Liver (tissue), 9 donors: ENCODE results near the gene F8. TPM values are rescaled to one million over a fixed set of nuclear protein-coding genes. Genes with fewer than 3 reads are reported as not detected.
A peak's percentile ranks its signal among the peaks of the same experiment; 100 is the strongest.

Experiments used
- DNase-seq: peaks from one replicate; pipeline ENCODE4 v3.0.0-alpha.2; 2017; ENCODE audit warnings: low spot score
- H3K27ac ChIP-seq, 2 donors: one replicate each; pipeline ENCODE4 v1.7.0; 2013; ENCODE audit warnings: inconsistent platforms in 2 of 2, low read length in 2 of 2, control low read depth in 1 of 2, low read depth in 1 of 2, mild to moderate bottlenecking in 1 of 2
- H3K27me3 ChIP-seq, 4 donors: one replicate each; pipeline versions ENCODE4 v1.6.1 to v1.7.0; 2013; ENCODE audit warnings: low read length in 3 of 4, inconsistent platforms in 1 of 4, mild to moderate bottlenecking in 1 of 4, moderate library complexity in 1 of 4; ENCODE audit not compliant: control insufficient read depth in 4 of 4, insufficient read depth in 4 of 4
- H3K36me3 ChIP-seq, 4 donors: one replicate each; pipeline versions ENCODE4 v1.6.1 to v1.7.0; 2013; ENCODE audit warnings: low read length in 3 of 4, mild to moderate bottlenecking in 3 of 4, low read depth in 1 of 4, moderate library complexity in 1 of 4; ENCODE audit not compliant: control insufficient read depth in 4 of 4, insufficient read depth in 3 of 4
- H3K4me1 ChIP-seq, 4 donors: one replicate each; pipeline versions ENCODE4 v1.6.1 to v1.7.0; 2013; ENCODE audit warnings: low read length in 3 of 4, mild to moderate bottlenecking in 3 of 4, moderate library complexity in 1 of 4; ENCODE audit not compliant: control insufficient read depth in 4 of 4, insufficient read depth in 4 of 4
- H3K4me3 ChIP-seq, 3 donors: one replicate each; pipeline versions ENCODE4 v1.6.1 to v1.7.0; 2013; ENCODE audit warnings: low read length in 3 of 3, control low read depth in 1 of 3, low read depth in 1 of 3, mild to moderate bottlenecking in 1 of 3
- H3K9ac ChIP-seq, 2 donors: one replicate each; pipeline ENCODE4 v1.7.0; 2013; ENCODE audit warnings: low read length in 2 of 2, mild to moderate bottlenecking in 2 of 2, moderate library complexity in 2 of 2, control low read depth in 1 of 2, low read depth in 1 of 2
- H3K9me3 ChIP-seq, 4 donors: one replicate each; pipeline versions ENCODE4 v1.6.1 to v1.7.0; 2013; ENCODE audit warnings: low read length in 3 of 4; ENCODE audit not compliant: control insufficient read depth in 4 of 4
- EGR1 ChIP-seq, 2 donors: IDR thresholded peaks; 2 replicates each; pipeline ENCODE4 v1.6.1; 2016 to 2018; ENCODE audit warnings: antibody characterized with exemption in 2 of 2, low read depth in 2 of 2
- FOXA1 ChIP-seq: IDR thresholded peaks from 2 replicates; pipeline ENCODE4 v1.6.1; 2016; ENCODE audit warnings: antibody characterized with exemption
- FOXA2 ChIP-seq: IDR thresholded peaks from 2 replicates; pipeline ENCODE4 v1.6.1; 2016; ENCODE audit warnings: antibody characterized with exemption
- GABPA ChIP-seq, 2 donors: IDR thresholded peaks in 1 of 2; conservative IDR thresholded peaks in 1 of 2; 2 replicates each; pipeline ENCODE4 v1.6.1; 2016; ENCODE audit warnings: antibody characterized with exemption in 2 of 2, mild to moderate bottlenecking in 1 of 2, moderate library complexity in 1 of 2
- HNF4A ChIP-seq, 2 donors: conservative IDR thresholded peaks; 2 replicates each; pipeline ENCODE4 v1.6.1; 2016; ENCODE audit warnings: antibody characterized with exemption in 2 of 2, mild to moderate bottlenecking in 2 of 2
- HNF4G ChIP-seq: IDR thresholded peaks from 2 replicates; pipeline ENCODE4 v1.6.1; 2016; ENCODE audit warnings: antibody characterized with exemption
- JUND ChIP-seq, 2 donors: IDR thresholded peaks; 2 replicates each; pipeline ENCODE4 v1.6.1; 2016; ENCODE audit warnings: antibody characterized with exemption in 2 of 2
- NR2F2 ChIP-seq: IDR thresholded peaks from 2 replicates; pipeline ENCODE4 v1.6.1; 2016; ENCODE audit warnings: antibody characterized with exemption
- RAD21 ChIP-seq, 2 donors: IDR thresholded peaks; 2 replicates each; pipeline ENCODE4 v1.6.1; 2016; ENCODE audit warnings: antibody characterized with exemption in 2 of 2, mild to moderate bottlenecking in 2 of 2
- RXRA ChIP-seq, 2 donors: IDR thresholded peaks; 2 replicates each; pipeline ENCODE4 v1.6.1; 2017 to 2018; ENCODE audit warnings: antibody characterized with exemption in 2 of 2, mild to moderate bottlenecking in 1 of 2
- SP1 ChIP-seq: IDR thresholded peaks from 2 replicates; pipeline ENCODE4 v1.6.1; 2018; ENCODE audit warnings: antibody characterized with exemption, mild to moderate bottlenecking
- TAF1 ChIP-seq: conservative IDR thresholded peaks from 2 replicates; pipeline ENCODE4 v1.6.1; 2016; ENCODE audit warnings: antibody characterized with exemption, mild to moderate bottlenecking
- YY1 ChIP-seq: IDR thresholded peaks from 2 replicates; pipeline ENCODE4 v1.6.1; 2016; ENCODE audit warnings: antibody characterized with exemption, mild to moderate bottlenecking
- WGBS: extraction: QIAGEN DNeasy Blood & Tissue Kit; methylation state at CpG from one replicate; pipeline ENCODE4 v1.1.7; 2013; 5-methylcytosine and 5-hydroxymethylcytosine counted together
- polyA plus RNA-seq, 2 donors: library from polyadenylated mRNA; stranded (reverse) in 1 of 2; unstranded in 1 of 2; fragments of 200-250 nt in 1 of 2; fragments of >200 nt in 1 of 2; fragmentation: Nextera tagmentation in 1 of 2; extraction: Ambion mirVana in 1 of 2; gene quantifications; one replicate each; pipeline versions ENCODE4 v1.2.1 to v1.2.3, GENCODE V29; 2013 to 2015
- total RNA-seq, 2 donors: library from RNA; depleted of rRNA; stranded (reverse); fragments of >200 nt; gene quantifications; one replicate each; pipeline ENCODE4 v1.2.3, GENCODE V29; 2014
- TF ChIP-seq, protein P1 (sequence below): IDR thresholded peaks from 2 replicates; pipeline ENCODE4 v1.6.1; 2016; ENCODE audit warnings: antibody characterized with exemption
- TF ChIP-seq, protein P2 (sequence below): IDR thresholded peaks from 2 replicates; pipeline ENCODE4 v1.6.1; 2016; ENCODE audit warnings: antibody characterized with exemption, mild to moderate bottlenecking
- TF ChIP-seq, protein P3 (sequence below): IDR thresholded peaks from 2 replicates; pipeline ENCODE4 v1.6.1; 2016; ENCODE audit warnings: antibody characterized with exemption
- TF ChIP-seq, protein P4 (sequence below): fragments of 150-350 bp; IDR thresholded peaks from 2 replicates; pipeline ENCODE4 v1.5.1; 2017; ENCODE audit warnings: improper control_type of control experiment, low read depth, low read length; ENCODE audit not compliant: missing input control
- donor health status: healthy.
- donor health status: healthy.
- donor health status: healthy.
- donor health status: healthy.
- donor health status: healthy.

Gene F8
- total and polyA plus RNA-seq, 4 donors = 8.0 to 22.3 (median 13.8) TPM

DNA sequence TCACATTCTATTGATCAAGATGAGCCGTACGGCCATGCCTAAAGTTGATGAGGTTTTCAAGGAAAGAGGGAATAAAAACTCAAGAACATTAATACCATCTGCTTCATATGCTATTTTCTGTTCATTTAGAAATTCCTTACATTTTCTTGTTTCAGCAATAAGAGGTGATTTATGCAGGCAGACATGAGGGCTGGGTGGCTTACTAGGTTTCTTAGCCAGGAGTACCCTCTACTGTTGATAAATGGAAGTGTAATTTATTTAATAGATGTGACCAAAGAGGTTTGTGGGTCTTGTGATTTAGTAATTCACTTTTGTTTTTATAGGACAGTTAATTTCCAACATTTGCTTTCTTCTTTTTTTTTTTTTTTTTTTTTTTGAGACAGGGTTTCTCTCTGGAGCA, 181.7 kb downstream of the F8 start (continued):
- TF ChIP-seq, protein P1, sequence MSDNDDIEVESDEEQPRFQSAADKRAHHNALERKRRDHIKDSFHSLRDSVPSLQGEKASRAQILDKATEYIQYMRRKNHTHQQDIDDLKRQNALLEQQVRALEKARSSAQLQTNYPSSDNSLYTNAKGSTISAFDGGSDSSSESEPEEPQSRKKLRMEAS = no peak
- TF ChIP-seq EGR1 (IDR thresholded peaks at IDR 0.05; ENCODE audit: low read depth in 2 of 2) = no peak
- no peak for TF ChIP-seq YY1
- TF ChIP-seq JUND (IDR thresholded peaks at IDR 0.05) = no peak
- no peak for TF ChIP-seq RXRA (IDR thresholded peaks at IDR 0.05)
- peak; percentile 84 to 86 for TF ChIP-seq RAD21 (IDR thresholded peaks at IDR 0.05)
- TF ChIP-seq FOXA2 = no peak
- no peak for TF ChIP-seq HNF4A (conservative IDR thresholded peaks at IDR 0.05)
- TF ChIP-seq NR2F2 = no peak

DNA sequence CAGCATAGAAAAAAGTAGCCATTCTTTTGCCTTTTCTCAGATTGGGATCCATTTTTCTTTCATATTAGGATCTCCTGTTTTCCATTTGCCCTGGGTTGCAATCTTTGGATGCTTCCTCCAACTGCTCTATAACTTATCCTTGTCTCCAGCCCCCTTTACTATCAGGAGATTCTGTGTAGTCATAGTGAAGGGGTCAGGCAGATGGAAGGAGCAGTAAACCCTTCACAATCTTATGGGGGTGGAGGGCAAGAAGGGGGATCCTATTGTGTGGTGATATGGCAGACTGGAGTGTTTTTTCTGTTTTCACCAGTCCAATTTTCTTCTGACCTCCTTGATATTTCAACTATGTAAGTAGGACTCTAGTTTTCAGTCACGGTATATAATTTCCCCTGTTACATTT, 186.4 kb downstream of the F8 start:
- WGBS = 85% methylated on average over 1 of the region's 1 CpG
- Histone ChIP-seq H3K27me3 (no peaks in the 10 kb centered on the region), H3K9me3 (no peaks in the 10 kb centered on the region), H3K36me3 (no peaks in the 10 kb centered on the region), H3K4me3 (no peak overlapping the region), H3K27ac (no peak overlapping the region), H3K9ac (no peak overlapping the region), H3K4me1 (no peaks in the 10 kb centered on the region)
- no peak for DNase-seq
- no peak for TF ChIP-seq NR2F2
- TF ChIP-seq JUND (IDR thresholded peaks at IDR 0.05) = no peak
- no peak for TF ChIP-seq FOXA1
- TF ChIP-seq SP1 = no peak
- TF ChIP-seq YY1 = no peak
- no peak for TF ChIP-seq RXRA (IDR thresholded peaks at IDR 0.05)
- no peak for TF ChIP-seq HNF4G
- no peak for TF ChIP-seq HNF4A (conservative IDR thresholded peaks at IDR 0.05)
- TF ChIP-seq, protein P2, sequence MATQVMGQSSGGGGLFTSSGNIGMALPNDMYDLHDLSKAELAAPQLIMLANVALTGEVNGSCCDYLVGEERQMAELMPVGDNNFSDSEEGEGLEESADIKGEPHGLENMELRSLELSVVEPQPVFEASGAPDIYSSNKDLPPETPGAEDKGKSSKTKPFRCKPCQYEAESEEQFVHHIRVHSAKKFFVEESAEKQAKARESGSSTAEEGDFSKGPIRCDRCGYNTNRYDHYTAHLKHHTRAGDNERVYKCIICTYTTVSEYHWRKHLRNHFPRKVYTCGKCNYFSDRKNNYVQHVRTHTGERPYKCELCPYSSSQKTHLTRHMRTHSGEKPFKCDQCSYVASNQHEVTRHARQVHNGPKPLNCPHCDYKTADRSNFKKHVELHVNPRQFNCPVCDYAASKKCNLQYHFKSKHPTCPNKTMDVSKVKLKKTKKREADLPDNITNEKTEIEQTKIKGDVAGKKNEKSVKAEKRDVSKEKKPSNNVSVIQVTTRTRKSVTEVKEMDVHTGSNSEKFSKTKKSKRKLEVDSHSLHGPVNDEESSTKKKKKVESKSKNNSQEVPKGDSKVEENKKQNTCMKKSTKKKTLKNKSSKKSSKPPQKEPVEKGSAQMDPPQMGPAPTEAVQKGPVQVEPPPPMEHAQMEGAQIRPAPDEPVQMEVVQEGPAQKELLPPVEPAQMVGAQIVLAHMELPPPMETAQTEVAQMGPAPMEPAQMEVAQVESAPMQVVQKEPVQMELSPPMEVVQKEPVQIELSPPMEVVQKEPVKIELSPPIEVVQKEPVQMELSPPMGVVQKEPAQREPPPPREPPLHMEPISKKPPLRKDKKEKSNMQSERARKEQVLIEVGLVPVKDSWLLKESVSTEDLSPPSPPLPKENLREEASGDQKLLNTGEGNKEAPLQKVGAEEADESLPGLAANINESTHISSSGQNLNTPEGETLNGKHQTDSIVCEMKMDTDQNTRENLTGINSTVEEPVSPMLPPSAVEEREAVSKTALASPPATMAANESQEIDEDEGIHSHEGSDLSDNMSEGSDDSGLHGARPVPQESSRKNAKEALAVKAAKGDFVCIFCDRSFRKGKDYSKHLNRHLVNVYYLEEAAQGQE = no peak
- TF ChIP-seq EGR1 (IDR thresholded peaks at IDR 0.05; ENCODE audit: low read depth in 2 of 2) = no peak
- TF ChIP-seq, protein P1 = no peak
- TF ChIP-seq TAF1 = no peak
- no peak for TF ChIP-seq FOXA2
- TF ChIP-seq, protein P3, sequence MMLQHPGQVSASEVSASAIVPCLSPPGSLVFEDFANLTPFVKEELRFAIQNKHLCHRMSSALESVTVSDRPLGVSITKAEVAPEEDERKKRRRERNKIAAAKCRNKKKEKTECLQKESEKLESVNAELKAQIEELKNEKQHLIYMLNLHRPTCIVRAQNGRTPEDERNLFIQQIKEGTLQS = no peak
- TF ChIP-seq, protein P4, sequence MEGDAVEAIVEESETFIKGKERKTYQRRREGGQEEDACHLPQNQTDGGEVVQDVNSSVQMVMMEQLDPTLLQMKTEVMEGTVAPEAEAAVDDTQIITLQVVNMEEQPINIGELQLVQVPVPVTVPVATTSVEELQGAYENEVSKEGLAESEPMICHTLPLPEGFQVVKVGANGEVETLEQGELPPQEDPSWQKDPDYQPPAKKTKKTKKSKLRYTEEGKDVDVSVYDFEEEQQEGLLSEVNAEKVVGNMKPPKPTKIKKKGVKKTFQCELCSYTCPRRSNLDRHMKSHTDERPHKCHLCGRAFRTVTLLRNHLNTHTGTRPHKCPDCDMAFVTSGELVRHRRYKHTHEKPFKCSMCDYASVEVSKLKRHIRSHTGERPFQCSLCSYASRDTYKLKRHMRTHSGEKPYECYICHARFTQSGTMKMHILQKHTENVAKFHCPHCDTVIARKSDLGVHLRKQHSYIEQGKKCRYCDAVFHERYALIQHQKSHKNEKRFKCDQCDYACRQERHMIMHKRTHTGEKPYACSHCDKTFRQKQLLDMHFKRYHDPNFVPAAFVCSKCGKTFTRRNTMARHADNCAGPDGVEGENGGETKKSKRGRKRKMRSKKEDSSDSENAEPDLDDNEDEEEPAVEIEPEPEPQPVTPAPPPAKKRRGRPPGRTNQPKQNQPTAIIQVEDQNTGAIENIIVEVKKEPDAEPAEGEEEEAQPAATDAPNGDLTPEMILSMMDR = no peak
- TF ChIP-seq RAD21 (IDR thresholded peaks at IDR 0.05) = no peak

DNA sequence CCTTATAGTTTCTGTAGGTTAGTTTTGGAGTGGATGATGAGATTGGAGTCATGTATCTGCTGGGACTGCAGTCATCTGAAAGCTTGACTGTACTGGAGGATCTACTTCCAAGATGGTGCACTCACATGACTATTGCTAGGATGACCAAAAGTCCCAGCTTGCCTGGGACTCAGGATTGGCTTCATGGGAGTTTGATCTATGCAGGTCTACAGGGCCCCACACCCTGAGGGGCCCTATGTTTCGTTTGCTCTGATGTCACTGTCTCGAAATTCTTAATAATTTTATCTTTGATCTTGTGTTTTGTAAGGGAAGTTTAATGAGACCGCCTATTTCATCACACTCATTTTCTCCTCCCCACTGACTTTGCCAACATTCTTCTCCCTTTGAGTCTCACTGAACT, 188.0 kb downstream of the F8 start, which contains the start of gene SMIM9:
Gene SMIM9 (minus strand): TSS at position 101 of the 400 bp plus-strand sequence. CDS start 3,806 bp downstream, outside the sequence.
- 96% methylated on average over 3 of the region's 3 CpGs for WGBS
- no peaks in the 10 kb centered on the region for H3K36me3 ChIP-seq
- H3K4me1 ChIP-seq = no peaks in the 10 kb centered on the region
- H3K9me3 ChIP-seq = no peaks in the 10 kb centered on the region
- H3K9ac ChIP-seq = no peak within 1 kb of the TSS
- DNase-seq = no peak
- H3K4me3 ChIP-seq = no peak within 1 kb of the TSS
- no peaks in the 10 kb centered on the region for H3K27me3 ChIP-seq
- H3K27ac ChIP-seq = no peak within 1 kb of the TSS
- TF ChIP-seq, protein P3 = no peak
- TF ChIP-seq RAD21 (IDR thresholded peaks at IDR 0.05) (no peak), FOXA1 (no peak), GABPA (IDR thresholded peaks at IDR 0.05 in 1 of 2, conservative IDR thresholded peaks at IDR 0.05 in 1 of 2) (no peak), RXRA (IDR thresholded peaks at IDR 0.05) (no peak), HNF4A (conservative IDR thresholded peaks at IDR 0.05) (no peak), SP1 (no peak)
- TF ChIP-seq, protein P2 = no peak
- TF ChIP-seq, protein P4 = no peak
